Measurements from ENCODE around the gene MDFIC.

The MDFIC gene

GRCh38 chr7:114925434-114925833 lies 3.5 kb downstream of the MDFIC start:
- no peak for DNase-seq

GRCh38 chr7:114928060-114928459 lies 6.2 kb downstream of the MDFIC start:
- no peak for DNase-seq

GRCh38 chr7:114929570-114929969 lies 7.7 kb downstream of the MDFIC start:
- no peak for DNase-seq

DNA sequence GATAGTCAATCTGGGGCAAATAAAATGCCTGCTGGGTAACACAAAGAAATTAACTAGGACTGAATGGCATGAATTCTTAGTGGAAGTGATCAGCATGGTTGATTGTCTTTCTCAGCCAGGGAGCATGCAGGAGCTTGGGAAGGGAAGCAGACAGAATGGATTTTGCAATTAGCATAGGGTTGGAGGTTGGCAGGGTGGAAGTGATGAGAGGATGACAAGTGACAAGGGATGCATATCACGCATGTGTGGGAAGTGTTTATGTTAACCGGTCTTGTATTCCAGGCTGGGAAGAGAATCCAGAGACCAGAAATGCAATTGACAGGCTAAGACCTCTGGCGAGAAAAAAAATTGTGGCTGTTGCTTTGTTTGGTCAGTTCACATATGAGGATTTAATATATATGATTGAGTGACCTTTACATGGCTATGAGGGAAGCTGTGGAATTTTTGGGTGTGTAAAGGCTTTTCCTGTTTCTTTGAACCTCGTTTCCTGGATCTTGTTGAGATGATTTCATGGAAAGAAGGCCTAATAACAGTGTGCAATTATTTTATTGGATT lies 8.3 kb downstream of the MDFIC start:
- no peak for DNase-seq

DNA sequence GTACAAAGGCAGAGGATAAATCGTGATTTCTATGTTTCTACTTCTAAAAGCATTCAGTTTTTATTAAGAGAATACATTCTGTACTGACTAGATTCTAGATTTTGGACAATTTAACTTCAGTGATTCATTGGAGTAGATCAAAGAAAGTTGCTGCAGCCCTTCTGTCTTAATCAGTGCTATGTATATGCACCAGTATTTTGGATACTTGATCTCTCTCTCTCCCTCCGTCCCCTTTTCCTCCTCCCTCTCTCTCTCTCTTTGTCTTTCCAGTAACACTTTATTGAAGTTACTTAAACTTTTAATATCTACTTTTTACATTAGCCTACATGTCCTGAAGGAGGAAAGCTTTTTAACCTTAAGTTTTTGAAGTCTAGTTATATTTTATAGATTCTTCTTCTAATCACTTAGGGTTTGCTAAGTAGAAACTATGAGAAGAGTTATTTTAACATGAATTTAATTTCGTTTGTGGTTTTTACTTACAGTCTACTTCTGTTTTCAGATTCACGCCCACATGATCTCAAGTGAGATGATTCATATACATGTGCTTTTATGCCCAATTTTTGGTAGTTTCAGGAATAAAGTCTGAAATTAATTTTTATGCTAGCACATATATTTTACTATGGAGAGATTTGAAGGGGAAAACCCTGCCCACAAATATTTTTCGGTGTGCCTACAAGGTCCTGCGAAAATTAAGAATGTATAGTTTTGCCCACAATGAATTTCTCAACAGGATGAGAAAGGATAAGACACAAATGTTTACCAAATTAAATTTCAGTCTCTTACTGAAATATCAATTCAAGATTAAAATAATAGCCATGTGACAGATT lies 9.1 kb downstream of the MDFIC start:
- no peak for DNase-seq

- no peak for DNase-seq
Measured at GRCh38 chr7:114931656-114932011, 9.7 kb downstream of the MDFIC start.

DNA sequence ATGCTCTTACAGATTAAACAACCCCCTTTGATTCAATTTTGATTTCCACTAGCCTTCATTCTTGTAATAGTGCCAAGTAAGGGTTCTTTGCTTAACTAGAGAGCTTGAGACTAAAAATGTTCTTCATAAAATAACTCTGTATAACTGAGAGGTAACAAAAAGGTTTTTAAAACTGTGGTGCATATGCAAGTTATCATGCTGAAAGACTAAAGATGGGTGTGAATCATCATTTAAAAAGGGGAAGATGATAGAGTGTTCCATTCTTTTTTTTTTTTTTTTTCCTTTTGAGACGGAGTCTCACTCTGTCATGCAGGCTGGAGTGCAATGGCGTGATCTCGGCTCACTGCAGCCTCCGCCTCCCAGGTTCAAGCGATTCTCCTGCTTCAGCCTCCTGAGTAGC lies 11.1 kb downstream of the MDFIC start:
- DNase-seq, result no peak

DNA sequence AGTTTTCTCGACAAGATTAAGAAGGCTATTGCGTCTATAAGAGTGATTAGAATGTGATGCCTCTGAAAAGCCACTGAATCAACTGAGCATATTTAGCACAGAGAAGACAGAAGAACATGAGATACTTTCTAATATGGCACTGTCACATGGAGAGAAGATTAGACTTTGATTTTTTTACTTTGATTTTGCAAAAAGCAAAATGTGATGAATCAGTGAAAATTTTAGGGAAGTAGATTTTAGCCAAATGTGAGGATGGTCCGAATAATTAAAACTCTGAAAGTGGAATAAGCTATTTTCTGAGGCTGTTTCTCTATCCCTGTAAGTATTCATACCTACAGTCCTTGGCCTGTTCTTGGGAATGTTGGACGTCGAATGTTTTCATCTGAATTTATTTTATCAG lies 11.8 kb downstream of the MDFIC start:
- DNase-seq, result no peak

DNA sequence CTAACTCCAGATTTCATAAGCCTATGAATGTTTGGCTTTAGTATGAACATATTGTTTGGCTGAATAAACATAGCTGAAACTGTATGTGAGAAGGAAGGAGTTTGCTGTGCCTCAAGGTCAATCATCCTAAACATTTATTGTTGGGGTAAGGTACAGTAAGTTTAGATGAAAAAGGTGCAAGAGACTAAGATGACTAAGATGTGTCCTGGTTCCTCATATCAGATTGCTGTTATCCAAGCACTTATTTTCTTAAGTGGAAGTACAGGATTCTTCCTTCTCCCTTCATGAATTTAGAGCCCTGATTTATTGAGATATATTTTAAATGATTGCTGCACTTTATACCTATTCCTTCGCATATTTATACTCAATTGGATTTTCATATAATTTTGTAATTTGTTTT lies 12.2 kb downstream of the MDFIC start:
- DNase-seq, result no peak

- no peak for DNase-seq
Measured at GRCh38 chr7:114934713-114935112, 12.8 kb downstream of the MDFIC start.

DNA sequence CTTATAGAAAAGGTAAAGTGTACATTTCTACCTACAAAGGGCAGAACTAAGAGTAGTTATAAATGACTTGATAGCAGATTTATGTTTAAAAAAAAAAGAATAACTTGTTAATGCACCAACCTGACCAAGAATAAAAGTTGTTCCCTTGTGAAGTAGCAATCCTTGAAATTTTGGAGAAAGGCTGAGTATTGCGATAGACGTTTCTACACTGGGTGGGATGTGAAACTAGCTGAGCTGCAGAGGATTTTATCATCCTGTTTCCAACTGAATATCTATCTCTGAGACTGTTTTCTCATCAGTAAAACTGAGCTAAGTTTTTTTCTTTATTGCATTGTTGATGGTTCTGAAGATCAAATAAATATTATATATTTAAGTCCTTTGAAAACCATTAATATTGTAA lies 14.6 kb downstream of the MDFIC start:
- no peak for DNase-seq

DNA sequence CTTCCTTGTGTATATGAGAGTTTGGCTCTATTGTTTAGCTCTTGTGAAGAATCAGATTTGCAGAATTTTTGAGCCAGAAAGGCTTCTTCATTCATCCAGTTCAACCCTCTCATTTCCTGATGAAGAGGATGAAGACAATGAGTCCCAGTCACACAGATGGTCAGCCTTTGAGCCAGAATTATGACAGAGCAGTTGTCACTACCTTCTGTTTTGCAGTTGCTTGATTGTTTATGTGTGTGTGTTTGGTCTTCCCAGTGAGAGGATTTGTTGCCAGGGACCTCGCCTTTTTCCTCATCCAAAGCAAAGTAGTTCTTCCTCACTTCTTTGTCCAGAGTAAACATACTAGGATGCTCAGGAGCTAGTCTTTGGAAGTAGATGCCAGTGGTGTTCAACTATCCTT lies 15.6 kb downstream of the MDFIC start:
- no peak for DNase-seq

- DNase-seq, result no peak
Measured at GRCh38 chr7:114938785-114939184, 16.9 kb downstream of the MDFIC start.

- DNase-seq, result no peak
Measured at GRCh38 chr7:114939484-114940097, 17.7 kb downstream of the MDFIC start.

DNA sequence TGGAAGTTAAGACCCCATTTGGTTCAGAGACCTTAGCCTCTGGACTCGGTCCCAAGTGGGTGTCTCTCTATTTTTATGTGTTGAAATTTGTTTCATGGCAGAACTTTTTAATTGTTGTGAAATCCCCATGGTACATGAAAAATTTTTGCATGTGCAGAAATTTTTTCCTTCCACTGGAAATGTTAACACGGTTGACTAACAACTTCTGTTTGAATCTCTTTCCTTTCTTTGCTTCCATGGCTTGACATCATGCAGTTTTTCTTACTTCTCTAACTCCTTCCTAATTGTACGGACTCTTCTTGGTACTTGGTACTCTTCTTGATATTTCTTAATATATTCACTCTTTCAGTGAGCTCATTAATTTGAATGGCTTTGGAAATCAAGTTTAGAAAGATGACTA lies 18.3 kb downstream of the MDFIC start:
- no peak for DNase-seq

DNA sequence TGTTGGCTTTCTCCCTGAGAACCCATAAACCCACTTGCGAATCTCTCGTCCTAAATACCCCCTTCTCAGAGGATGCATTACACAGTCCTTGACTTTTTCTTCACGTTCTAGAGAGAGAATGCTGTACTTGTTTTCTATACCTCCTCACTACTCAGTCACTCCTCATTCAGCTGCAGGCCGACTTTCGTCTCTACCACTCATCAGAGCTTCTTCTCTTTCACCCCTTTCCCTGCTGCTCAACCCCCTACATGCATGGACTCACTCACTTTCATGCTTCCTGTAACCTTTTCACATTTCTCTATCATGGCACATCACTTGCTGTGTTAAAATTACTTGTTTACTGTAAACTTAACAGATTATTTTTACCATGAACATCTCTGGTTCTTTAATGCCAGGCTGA lies 19.8 kb downstream of the MDFIC start:
- DNase-seq, result no peak

GRCh38 chr7:114942446-114943175 lies 20.7 kb downstream of the MDFIC start:
- no peak for DNase-seq

DNA sequence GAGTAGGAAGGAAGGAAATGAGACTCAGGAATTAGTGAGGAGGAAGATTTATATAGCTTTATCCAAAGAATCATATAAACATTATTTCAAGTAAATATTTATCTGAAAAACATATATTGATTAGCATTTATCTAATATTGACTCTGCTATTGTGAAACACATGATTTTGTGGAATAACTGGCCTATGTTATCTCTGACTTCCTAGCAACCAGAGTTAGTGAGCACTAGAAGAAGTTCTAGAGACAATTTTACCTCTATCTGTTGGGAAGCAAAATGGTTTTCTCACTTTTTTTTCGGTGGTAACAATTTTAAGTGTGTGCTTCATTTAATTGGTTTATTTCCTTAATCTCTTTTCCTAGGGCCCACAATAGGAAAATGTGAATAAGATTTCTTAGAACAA lies 21.6 kb downstream of the MDFIC start:
- DNase-seq, result no peak

- DNase-seq, result no peak
Measured at GRCh38 chr7:114943953-114944744, 22.3 kb downstream of the MDFIC start.

DNA sequence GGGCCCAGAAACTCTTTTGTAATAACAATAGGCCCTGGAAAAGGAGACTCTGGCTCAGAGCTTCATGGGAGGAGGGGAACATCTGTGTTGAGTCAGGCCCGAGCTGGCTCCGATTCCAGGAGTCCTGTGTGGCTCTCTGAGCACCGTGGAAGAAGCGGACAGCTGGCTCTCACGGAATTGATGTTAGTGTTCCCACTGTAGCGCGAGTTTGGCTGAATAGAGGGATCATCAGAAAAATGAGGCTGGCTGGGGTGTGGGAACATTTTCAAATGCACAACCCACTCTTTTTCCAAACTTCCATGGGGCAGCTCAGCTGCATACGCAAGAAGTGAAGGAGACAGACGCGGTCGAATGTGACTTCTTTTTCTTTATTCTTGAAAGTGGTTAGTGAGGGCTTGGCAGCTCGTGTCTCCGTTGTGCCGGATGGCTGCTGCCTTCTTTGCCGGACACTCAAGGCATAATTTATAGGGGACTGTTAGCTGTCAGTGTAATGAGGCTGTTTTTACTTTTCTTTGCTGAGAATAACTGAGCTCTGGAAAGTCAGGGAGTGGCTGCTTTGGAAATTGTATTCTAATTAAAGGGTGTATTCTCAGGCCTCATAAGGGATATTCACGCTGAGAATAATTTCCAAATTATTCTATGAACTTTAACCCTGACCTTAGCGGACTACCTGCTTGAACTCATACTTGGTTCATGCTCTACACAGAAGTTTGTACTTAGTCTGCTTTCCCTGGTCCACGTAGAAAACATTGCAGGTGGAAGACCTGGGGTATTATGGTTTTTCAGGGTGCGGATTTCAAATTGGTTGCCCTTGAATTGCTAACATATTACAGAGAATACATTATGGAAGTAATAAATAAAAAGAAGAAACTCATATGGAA lies 23.1 kb downstream of the MDFIC start:
- DNase-seq, result peak in 6 of 58 donors; percentile 2 to 42 (median 6)
